Ishikawa (cell line): ENCODE results near the gene HIC1.

Experiments used
- CEBPB ChIP-seq: IDR thresholded peaks from 2 replicates; pipeline ENCODE4 v1.6.1; 2012
- CREB1 ChIP-seq: IDR thresholded peaks from 2 replicates; pipeline ENCODE4 v1.6.1; 2012; ENCODE audit warnings: low read depth
- EGR1 ChIP-seq: IDR thresholded peaks from 2 replicates; pipeline ENCODE4 v1.6.1; 2012
- EP300 ChIP-seq: IDR thresholded peaks from 2 replicates; pipeline ENCODE4 v1.6.1; 2012; ENCODE audit warnings: borderline replicate concordance
- FOXM1 ChIP-seq: IDR thresholded peaks from 2 replicates; pipeline ENCODE4 v1.6.1; 2012; ENCODE audit warnings: low read depth, borderline replicate concordance
- NFIC ChIP-seq: IDR thresholded peaks from 2 replicates; pipeline ENCODE4 v1.6.1; 2012
- RAD21 ChIP-seq: IDR thresholded peaks from 2 replicates; pipeline ENCODE4 v1.6.1; 2012; ENCODE audit warnings: low read depth
- TAF1 ChIP-seq: IDR thresholded peaks from 2 replicates; pipeline ENCODE4 v1.6.1; 2012; ENCODE audit warnings: low read depth, mild to moderate bottlenecking
- TEAD4 ChIP-seq: IDR thresholded peaks from 2 replicates; pipeline ENCODE4 v1.6.1; 2012
- YY1 ChIP-seq: IDR thresholded peaks from 2 replicates; pipeline ENCODE4 v1.6.1; 2012; ENCODE audit warnings: low read depth
- TF ChIP-seq, protein P1 (sequence below): IDR thresholded peaks from 2 replicates; pipeline ENCODE4 v1.6.1; 2012; ENCODE audit warnings: low read depth, mild to moderate bottlenecking
- TF ChIP-seq, protein P2 (sequence below): IDR thresholded peaks from 2 replicates; pipeline ENCODE4 v1.6.1; 2012
- TF ChIP-seq, protein P3 (sequence below): IDR thresholded peaks from 2 replicates; pipeline ENCODE4 v1.6.1; 2012

- TF ChIP-seq, protein P1, sequence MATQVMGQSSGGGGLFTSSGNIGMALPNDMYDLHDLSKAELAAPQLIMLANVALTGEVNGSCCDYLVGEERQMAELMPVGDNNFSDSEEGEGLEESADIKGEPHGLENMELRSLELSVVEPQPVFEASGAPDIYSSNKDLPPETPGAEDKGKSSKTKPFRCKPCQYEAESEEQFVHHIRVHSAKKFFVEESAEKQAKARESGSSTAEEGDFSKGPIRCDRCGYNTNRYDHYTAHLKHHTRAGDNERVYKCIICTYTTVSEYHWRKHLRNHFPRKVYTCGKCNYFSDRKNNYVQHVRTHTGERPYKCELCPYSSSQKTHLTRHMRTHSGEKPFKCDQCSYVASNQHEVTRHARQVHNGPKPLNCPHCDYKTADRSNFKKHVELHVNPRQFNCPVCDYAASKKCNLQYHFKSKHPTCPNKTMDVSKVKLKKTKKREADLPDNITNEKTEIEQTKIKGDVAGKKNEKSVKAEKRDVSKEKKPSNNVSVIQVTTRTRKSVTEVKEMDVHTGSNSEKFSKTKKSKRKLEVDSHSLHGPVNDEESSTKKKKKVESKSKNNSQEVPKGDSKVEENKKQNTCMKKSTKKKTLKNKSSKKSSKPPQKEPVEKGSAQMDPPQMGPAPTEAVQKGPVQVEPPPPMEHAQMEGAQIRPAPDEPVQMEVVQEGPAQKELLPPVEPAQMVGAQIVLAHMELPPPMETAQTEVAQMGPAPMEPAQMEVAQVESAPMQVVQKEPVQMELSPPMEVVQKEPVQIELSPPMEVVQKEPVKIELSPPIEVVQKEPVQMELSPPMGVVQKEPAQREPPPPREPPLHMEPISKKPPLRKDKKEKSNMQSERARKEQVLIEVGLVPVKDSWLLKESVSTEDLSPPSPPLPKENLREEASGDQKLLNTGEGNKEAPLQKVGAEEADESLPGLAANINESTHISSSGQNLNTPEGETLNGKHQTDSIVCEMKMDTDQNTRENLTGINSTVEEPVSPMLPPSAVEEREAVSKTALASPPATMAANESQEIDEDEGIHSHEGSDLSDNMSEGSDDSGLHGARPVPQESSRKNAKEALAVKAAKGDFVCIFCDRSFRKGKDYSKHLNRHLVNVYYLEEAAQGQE = no peak
- TF ChIP-seq RAD21 (no peak), YY1 (no peak), CEBPB (no peak), EP300 (no peak), EGR1 (no peak), TEAD4 (no peak), CREB1 (no peak), TAF1 (no peak), FOXM1 (no peak), NFIC (no peak)
- TF ChIP-seq, protein P2, sequence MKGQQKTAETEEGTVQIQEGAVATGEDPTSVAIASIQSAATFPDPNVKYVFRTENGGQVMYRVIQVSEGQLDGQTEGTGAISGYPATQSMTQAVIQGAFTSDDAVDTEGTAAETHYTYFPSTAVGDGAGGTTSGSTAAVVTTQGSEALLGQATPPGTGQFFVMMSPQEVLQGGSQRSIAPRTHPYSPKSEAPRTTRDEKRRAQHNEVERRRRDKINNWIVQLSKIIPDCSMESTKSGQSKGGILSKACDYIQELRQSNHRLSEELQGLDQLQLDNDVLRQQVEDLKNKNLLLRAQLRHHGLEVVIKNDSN = no peak
- TF ChIP-seq, protein P3, sequence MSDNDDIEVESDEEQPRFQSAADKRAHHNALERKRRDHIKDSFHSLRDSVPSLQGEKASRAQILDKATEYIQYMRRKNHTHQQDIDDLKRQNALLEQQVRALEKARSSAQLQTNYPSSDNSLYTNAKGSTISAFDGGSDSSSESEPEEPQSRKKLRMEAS = no peak
Measured at GRCh38 chr17:2105663-2106062, 50.8 kb downstream of the HIC1 start.
